Tibial artery (tissue), 4 donors: ENCODE results near the gene SEC16B.

Experiments
- DNase-seq, 2 donors: peaks; one replicate each; pipeline ENCODE4 v3.0.0-alpha.2; 2019
- H3K27ac ChIP-seq, 2 donors: fragments of 200-600 bp; sonication (generic) in 1 of 2; 1 replicate in 1 of 2; 2 replicates in 1 of 2; pipeline ENCODE4 v1.5.1; 2018 to 2019; ENCODE audit warnings: mild to moderate bottlenecking in 1 of 2
- H3K27me3 ChIP-seq, 2 donors: fragments of 200-600 bp; sonication (generic) in 1 of 2; one replicate each; pipeline versions ENCODE4 v1.5.1 to v1.6.0; 2016 to 2019
- H3K36me3 ChIP-seq, 3 donors: fragments of 200-600 bp; sonication (generic) in 2 of 3; one replicate each; pipeline ENCODE4 v1.5.1; 2016 to 2019; ENCODE audit warnings: mild to moderate bottlenecking in 2 of 3
- H3K4me1 ChIP-seq, 4 donors: fragments of 200-600 bp; sonication (generic) in 2 of 4; 1 replicate in 3 of 4; 2 replicates in 1 of 4; pipeline ENCODE4 v1.5.1; 2016 to 2019
- H3K4me3 ChIP-seq, 2 donors: fragments of 200-600 bp; sonication (generic) in 1 of 2; 1 replicate in 1 of 2; 2 replicates in 1 of 2; pipeline ENCODE4 v1.5.1; 2018 to 2019; ENCODE audit warnings: mild to moderate bottlenecking in 2 of 2
- H3K9me3 ChIP-seq, 3 donors: fragments of 200-600 bp; sonication (generic) in 1 of 3; one replicate each; pipeline ENCODE4 v1.5.1; 2016 to 2019
- CTCF ChIP-seq, 2 experiments: fragments of 200-600 bp in 1 of 2; fragments of 450-650 bp in 1 of 2; IDR thresholded peaks; one replicate each; pipeline ENCODE4 v1.5.1; 2017 to 2019; ENCODE audit warnings: antibody characterized with exemption in 2 of 2, mild to moderate bottlenecking in 1 of 2, moderate library complexity in 1 of 2
- intact Hi-C: fragments of 100-400 bp; cut with DNase I; formaldehyde crosslinking; loops from one replicate; pipeline ENCODE4 v1.15.0; 2023; ENCODE audit warnings: low total_unique reads

SEC16B gene

GRCh38 chr1:177969825-177970371, at the start of gene SEC16B:
Gene SEC16B, minus strand, starts transcription at chr1:177970058. Its CDS starts 2,077 bp downstream, at chr1:177967981.
- peaks cover 14 to 40% (median 15%) of the 10 kb centered on the region in 3 donors for H3K36me3 ChIP-seq
- H3K27ac ChIP-seq: no peak within 1 kb of the TSS
- H3K4me3 ChIP-seq: no peak within 1 kb of the TSS
- intact Hi-C loops: no loop called here
- H3K9me3 ChIP-seq: no peaks in the 10 kb centered on the region
- no peak for TF ChIP-seq CTCF (IDR thresholded peaks at IDR 0.05)
- H3K27me3 ChIP-seq: no peaks in the 10 kb centered on the region
- DNase-seq: no peak
- H3K4me1 ChIP-seq: no peaks in the 10 kb centered on the region

- no peaks in the 10 kb centered on the region for H3K9me3 ChIP-seq
- no peak for DNase-seq
- TF ChIP-seq CTCF (IDR thresholded peaks at IDR 0.05): no peak
- H3K4me3 ChIP-seq: no peak overlapping the region
- no peak overlapping the region for H3K27ac ChIP-seq
- H3K4me1 ChIP-seq: no peaks in the 10 kb centered on the region
- intact Hi-C loops: no loop called here
- no peaks in the 10 kb centered on the region for H3K27me3 ChIP-seq
- peaks cover 22 to 58% (median 53%) of the 10 kb centered on the region in 3 donors for H3K36me3 ChIP-seq
Observed at GRCh38 chr1:178019622-178020021, 49.8 kb upstream of the SEC16B start.

- no peak for TF ChIP-seq CTCF (IDR thresholded peaks at IDR 0.05)
- H3K9me3 ChIP-seq: no peaks in the 10 kb centered on the region
- no peaks in the 10 kb centered on the region for H3K27me3 ChIP-seq
- H3K27ac ChIP-seq: no peak overlapping the region
- DNase-seq: no peak
- H3K4me3 ChIP-seq: no peak overlapping the region
- peaks cover 22 to 54% (median 53%) of the 10 kb centered on the region in 3 donors for H3K36me3 ChIP-seq
- intact Hi-C loops: no loop called here
- H3K4me1 ChIP-seq: no peaks in the 10 kb centered on the region
Observed at GRCh38 chr1:178019208-178019607, 49.4 kb upstream of the SEC16B start.

- Histone ChIP-seq H3K27me3 (no peaks in the 10 kb centered on the region), H3K27ac (no peak overlapping the region), H3K4me1 (no peaks in the 10 kb centered on the region), H3K9me3 (no peaks in the 10 kb centered on the region), H3K36me3 (peaks cover 22 to 52% (median 46%) of the 10 kb centered on the region in 3 donors), H3K4me3 (no peak overlapping the region)
- no peak for DNase-seq
- intact Hi-C loops: no loop called here
- no peak for TF ChIP-seq CTCF (IDR thresholded peaks at IDR 0.05)
Observed at GRCh38 chr1:178017517-178017916, 47.7 kb upstream of the SEC16B start.

- intact Hi-C loops: no loop called here
- TF ChIP-seq CTCF (IDR thresholded peaks at IDR 0.05): no peak
- DNase-seq: no peak
- Histone ChIP-seq H3K27me3 (no peaks in the 10 kb centered on the region), H3K27ac (no peak overlapping the region), H3K9me3 (no peaks in the 10 kb centered on the region), H3K36me3 (peaks cover 1 to 20% (median 18%) of the 10 kb centered on the region in 3 donors), H3K4me3 (no peak overlapping the region), H3K4me1 (no peaks in the 10 kb centered on the region)
Observed at GRCh38 chr1:178011864-178012503, 42.1 kb upstream of the SEC16B start.
